GM19397 (cell line): ENCODE measurements around the gene SLFN12L.
A peak's percentile ranks its signal among the peaks of the same experiment; 100 is the strongest.
"Not testable (repeated sequence)": the region's sequence is repeated elsewhere in the genome, so short reads cannot be mapped to it uniquely, and the experiment has no call there.

Experiments
- ATAC-seq: cut with Tn5 transposase; IDR thresholded peaks from one replicate; pipeline ENCODE4 v1.9.1; 2021; ENCODE audit warnings: mild to moderate bottlenecking, moderate library complexity; ENCODE audit not compliant: unreplicated experiment

SLFN12L gene

DNA sequence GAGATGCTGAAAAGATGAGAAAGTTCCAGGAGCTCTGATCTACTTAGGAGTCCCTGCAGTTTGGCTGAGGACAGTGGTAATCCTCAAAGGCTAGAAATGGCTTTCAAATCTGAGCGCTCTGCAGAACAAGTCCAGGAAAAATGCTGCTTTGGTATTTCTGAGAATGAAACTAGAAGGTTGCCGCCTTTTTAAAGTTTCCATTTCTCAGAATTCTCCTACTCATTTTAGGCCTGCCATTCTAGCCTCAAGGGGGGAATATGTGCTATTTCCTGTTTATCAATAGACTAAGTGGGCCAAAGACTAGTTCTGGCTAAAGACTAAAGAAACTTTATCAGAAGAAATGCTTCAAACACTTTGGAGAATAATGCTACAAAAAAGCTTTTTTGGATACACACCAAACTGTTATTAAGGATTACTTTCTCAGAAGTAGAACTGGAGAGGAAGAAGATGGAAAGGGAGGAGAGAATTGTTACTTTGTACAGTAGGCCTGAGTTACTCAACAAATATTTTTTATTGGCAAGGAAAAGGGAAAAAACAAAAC lies at the start of gene SLFN12L:
Gene SLFN12L (minus strand): TSS at position 78 of the 541 bp plus-strand sequence. CDS start 15,314 bp downstream, outside the sequence.
- ATAC-seq: no peak

DNA sequence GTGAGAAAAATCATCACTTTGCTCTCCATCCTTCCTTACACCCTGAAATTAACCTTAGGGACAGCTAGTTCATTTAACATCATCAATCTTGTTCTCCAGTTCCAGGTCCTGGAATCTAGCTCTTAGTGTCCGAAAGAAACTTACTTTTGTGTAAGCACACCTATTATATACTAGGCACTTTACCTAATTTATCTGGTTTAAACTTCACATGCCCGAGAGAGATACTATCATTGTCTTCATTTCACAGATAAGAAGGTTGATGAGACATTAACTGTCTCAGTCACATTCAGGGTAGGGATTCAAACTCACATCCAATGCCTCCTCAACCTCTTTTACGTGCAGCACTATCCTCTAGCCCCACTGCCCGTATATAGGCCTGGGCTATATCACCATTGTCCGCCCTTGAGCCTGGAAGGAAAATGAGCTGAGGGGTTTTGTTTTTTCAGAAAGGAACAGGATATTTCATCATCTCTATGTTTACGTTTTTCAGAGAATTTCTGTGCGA lies 49.1 kb upstream of the SLFN12L start:
- ATAC-seq: no peak

DNA sequence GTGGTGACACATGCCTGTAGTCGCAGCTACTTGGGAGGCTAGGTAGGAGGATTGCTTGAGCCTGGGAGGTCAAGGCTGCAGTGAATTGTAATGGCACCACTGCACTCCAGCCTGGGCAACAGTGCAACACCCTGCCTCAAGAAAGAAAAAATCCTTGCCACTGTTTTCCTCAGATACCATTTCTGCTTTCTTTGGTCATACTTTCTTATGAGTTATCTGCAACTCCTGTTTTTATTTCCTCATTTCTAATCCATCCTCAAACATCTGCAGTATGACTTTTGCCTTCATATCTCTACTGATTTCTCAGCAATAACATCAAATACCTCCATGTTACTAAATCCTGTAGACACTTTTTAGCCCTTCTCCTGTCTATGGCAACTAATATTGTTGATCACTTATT lies 46.6 kb upstream of the SLFN12L start:
- no peak for ATAC-seq

DNA sequence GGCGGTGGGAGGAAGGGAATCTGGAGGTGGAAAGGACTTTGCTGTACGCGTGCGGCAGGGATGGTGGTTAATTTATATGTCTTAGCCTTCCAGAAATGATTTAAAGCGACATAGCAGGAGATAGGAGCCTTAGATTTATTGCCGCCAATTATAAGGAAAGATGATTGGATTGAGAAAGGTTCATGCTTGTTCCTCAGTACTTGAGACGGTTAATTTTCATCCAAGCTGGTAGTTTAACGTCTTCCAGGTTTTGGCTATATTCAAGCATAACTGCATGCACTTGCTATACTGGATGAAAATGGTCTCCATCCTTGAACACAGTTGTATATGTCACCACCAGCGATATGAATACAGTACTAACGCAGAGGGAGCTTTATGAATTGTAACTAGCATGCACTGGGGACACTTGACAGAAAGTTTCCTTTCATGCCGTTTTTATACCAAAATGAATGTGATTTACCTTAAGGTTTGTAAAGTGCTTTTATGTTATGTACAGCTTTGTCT lies 41.5 kb upstream of the SLFN12L start:
- no peak for ATAC-seq

DNA sequence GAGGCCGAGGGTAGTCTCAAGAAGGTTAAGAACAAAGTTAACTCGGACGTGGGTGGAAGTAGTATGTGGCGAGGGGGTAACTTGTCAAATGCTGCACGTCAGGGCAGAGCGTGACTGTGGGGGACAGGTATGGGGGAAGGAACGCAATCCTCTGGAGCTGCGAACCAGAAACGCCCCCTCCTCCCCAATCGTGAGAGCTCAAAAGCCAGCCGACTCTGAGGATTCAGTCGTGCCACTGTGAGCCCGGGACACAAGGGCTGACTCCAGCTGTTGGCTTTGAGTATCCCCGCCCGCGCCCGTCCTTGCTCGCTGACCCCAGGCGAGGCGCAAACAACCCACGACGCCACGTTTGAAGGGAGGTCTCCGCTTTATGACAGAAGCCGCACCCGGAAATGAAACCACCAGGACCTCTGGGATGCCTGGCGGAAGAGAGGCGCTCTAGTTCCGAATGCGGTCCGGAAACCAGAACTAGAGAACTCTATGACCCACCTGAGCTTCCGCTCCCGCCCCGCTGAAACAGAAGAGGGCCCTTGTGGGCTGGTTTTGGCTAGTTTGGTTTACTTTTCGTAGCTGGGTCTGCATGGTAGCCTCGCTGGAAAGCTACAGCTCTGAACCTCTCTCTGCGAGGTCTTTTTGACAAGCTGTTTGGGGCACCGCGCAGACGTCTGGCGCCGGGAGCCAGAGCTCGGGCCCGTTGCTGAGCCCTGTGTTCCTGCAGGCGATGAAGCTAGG lies 40.9 kb upstream of the SLFN12L start, which contains the start of gene PEX12:
Gene PEX12 (minus strand): TSS at position 375 of the 732 bp plus-strand sequence. CDS start 550 bp downstream, outside the sequence.
- peak; percentile 94 for ATAC-seq

DNA sequence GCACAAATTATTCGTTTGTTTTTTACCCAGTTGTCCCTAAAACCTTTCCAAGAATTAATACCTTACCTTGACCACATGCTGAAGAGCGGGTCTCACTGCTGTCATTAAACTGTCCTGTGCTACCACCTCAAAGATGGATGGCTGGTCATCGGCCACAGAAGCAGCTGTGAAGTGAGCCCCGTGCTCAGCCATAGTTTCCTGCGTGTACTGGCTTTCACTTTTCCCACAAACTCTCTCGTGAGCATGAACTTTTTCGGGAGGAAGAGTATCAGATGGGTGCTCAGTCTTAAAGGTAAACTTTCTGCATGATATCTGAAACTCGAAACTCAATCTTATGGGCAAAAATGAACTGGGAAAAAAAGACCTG lies 40.3 kb upstream of the SLFN12L start:
- ATAC-seq: no peak

DNA sequence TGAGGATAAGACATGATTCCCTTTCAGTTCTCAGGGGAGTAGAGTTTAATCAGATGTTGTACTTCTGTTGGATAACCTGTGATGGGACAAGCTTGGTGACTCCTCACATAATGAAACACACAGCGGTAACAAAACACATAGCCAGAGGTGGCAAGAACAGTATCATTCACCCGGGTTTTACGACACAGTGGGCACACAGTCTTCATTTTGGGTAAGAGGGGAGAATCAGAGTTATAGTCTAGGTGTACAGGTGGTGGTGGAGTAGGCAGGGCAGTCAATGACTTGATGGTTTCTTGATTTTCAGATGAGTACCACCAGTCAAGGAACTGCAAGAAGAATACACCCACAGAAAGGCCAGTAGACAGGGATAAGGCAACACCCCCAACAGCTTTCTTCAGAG lies 38.3 kb upstream of the SLFN12L start:
- no peak for ATAC-seq

DNA sequence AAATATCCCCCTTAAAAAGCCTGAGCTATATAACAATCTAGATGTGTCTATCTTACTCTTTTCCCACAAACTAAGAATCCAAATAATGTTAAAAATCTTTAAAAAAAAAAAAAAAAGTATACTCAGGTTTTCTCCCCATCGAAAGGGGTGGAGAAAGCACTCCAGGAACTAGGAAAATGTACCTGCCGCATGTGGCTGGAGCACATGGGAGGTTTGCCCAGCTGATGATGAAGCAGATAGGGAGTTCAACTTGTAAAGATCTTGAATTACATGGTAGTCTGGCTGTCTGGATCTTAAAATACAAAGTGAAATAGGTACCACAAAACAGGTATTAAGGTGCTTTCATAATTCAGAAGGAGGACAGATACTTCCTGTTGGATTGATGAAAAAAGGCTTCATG lies 31.9 kb upstream of the SLFN12L start:
- ATAC-seq: no peak

DNA sequence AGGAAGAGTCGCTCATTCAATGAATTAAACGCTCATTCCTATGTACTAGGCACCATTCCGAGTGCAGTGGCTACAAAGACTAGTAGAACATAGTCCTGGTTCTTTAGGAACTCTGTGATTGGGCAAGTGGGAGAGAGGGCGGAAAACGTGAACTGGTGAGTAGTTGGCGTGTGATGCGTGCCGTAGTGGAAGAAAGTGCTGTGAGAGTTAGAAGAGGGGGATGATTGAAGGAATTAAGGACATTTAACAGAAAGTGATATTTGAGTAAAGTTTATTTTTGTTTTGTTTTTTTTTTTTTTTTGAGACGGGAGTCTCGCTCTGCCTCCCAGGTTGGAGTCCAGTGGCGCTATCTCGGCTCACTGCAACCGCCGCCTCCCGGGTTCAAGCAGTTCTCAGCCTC lies 31.1 kb upstream of the SLFN12L start:
- ATAC-seq: no peak

DNA sequence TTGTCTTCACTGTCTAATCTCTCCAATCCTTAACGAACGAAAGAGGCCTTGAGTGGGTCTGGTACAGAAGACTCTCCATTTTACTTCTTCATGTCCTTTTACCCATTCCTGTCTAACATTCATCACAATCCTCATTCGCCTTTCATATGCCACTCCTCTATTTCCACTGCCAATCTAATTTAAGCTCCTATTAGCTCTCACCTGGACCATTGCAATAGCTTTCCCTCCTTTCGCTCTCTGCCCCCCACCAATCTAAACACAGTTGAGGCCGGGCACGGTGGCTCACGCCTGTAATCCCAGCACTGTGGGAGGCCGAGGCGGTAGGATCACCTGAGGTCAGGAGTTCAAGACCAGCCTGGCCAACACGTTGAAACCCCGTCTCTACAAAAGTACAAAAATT lies 29.5 kb upstream of the SLFN12L start:
- no peak for ATAC-seq

DNA sequence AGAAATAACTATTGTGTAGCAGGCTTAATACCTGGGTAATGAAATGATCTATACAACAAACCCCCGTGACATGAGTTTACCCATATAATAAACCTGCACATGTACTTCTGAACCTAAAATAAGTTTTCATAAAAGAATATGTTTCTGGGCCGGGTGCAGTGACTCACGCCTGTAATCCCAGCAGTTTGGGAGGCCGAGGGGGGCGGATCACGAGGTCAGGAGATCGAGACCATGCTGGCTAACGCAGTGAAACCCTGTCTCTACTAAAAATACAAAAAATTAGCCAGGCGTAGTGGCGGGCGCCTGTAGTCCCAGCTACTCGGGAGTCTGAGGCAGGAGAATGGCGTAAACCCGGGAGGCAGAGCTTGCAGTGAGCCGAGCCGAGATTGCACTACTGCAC lies 25.7 kb upstream of the SLFN12L start:
- not testable (repeated sequence) for ATAC-seq

DNA sequence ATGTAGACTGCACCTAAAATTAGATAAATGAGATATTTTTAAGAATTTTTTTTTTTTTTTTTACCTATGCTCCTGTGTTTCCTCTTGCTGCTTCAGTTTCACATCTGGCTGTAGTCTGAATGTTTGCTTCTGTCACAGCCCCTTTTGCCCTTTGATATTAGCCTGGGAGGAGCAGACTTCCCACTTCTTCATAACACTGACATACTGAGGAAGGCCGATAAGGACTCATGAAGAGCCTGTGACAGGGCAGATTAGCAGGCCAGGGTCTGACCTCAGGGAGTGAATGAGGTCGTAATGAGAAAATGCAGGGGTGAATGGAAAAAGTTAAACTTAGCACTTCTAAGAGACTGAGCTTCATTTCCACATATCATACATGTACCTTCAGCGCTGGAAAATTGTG lies 23.2 kb upstream of the SLFN12L start, which contains the start of gene SLFN14:
Gene SLFN14 (minus strand): TSS at position 117 of the 400 bp plus-strand sequence. CDS start 2,757 bp downstream, outside the sequence.
- ATAC-seq: no peak

DNA sequence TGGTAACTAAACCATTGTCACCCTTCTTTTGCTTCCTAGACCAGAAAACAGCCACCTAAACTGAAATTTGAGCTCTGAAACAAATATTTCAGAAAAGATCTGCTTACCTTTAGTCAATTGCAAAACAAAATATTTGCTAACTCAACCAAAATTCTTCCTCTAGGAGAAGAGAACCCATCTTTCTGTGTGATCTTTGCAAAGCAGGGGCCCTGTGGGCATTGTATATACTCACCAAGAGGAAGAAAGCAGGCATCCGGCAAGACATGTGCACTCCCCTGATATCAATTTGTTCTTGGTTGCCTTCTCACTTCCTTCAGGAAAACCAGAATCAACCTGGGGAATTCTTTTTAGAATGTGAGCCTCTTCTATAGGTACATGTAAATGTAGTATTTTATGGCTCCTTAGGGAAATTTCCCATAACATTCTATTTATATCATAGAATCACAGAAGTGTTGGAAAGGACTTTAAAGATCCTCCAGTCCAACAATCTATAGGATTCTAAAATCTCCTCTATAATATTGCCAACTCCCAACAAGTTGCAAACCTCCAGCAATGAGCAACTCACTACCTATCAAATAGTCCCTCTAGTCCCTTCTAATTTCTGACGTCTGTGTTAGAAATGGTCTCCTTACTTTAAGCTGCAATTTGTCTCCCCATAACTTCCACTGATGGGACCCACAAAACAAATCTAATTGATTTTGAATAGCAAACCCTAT lies 22.2 kb upstream of the SLFN12L start:
- ATAC-seq: no peak

DNA sequence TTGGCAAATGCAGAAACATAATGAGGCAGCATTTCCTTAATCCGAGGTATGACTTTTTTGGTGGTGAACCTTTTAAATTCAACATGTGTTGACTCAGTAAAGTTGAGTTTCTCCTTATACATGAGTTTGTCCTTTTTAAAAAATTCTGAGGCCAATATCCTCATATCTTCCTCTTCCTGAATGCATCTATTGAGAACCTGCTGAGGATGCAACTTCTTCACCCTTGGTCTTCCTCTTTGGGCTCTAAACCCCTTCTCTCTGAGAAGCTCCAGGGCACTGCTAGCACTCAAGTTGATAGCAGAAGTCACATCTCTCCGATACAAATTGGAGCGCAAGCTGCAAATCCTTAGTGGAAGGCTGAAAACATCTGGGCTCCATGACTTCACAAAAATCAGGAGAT lies 19.9 kb upstream of the SLFN12L start:
- no peak for ATAC-seq

DNA sequence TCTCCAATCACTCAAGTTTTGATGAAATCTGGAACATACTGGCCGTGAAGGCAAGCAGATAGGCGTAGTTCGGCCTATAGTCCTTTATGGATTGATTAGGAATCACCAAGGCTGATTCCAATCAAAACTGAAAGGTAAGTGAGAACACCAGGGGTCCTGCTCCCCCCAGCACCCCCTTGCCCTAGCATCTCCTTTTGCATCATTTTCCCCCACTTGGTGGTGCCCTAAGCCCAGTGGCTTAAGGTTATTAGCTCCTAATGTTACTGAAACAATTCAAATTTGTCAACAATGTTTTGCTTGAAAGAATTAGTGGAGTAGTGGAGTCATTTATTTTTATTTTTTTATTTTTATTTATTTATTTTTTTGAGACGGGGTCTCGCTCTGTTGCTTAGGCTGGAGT lies 18.2 kb upstream of the SLFN12L start:
- ATAC-seq: no peak

DNA sequence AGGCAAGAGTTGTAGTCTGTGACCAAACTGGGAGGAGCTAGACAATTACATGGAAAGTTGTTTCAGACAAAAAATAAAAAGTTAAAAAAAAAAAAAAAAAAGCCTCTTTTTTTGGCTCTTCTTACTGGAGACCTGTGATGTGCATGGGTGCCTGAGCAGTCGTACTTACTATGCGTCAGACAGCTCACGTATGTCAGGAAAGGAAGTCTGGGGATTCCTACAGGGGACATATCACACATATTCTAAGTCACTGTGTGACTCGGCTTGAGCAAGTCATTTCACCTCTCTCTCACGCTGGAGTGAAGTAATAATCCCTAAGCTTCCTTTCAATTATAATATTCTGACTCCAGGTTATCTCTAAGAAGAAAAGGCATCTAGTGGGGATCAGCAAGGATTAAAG lies 17.2 kb upstream of the SLFN12L start:
- ATAC-seq: no peak

DNA sequence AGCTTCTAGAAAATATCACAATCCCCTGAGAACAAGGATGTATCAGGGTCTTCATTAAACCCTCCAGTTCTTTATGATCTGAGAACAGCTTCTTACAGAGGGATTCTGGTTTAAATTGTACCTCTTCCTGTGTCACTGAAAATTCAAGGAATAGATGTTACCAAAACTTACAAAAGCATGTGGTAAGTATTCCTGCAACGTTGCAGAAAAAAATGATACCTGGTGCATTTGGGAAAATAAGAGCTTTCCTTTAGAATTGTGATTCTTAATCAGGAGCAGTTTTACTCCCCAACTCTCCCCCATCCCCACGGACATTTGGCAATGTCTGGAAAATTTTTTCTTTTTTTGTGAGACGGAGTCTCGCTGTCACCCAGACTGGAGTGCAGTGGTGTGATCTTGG lies 15.8 kb upstream of the SLFN12L start:
- ATAC-seq: no peak

DNA sequence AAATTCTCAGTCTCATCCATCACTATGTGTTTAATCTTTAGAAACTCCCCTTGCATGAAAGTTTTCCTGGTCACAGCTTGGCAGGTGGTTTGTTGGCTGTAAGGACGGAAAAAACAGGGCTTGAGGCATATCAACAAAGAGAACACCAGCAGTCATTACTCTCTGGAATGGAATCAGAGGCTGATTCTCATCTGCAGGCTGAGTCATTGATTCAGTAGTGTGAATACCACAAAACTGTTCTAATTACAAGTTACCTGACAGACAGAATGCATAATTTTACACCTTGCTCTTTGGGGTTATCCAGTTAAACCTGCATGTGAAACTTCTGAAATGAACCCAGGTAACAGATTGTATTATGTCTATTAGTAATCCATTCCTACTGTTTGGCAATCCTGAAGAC lies 11.5 kb upstream of the SLFN12L start:
- no peak for ATAC-seq

DNA sequence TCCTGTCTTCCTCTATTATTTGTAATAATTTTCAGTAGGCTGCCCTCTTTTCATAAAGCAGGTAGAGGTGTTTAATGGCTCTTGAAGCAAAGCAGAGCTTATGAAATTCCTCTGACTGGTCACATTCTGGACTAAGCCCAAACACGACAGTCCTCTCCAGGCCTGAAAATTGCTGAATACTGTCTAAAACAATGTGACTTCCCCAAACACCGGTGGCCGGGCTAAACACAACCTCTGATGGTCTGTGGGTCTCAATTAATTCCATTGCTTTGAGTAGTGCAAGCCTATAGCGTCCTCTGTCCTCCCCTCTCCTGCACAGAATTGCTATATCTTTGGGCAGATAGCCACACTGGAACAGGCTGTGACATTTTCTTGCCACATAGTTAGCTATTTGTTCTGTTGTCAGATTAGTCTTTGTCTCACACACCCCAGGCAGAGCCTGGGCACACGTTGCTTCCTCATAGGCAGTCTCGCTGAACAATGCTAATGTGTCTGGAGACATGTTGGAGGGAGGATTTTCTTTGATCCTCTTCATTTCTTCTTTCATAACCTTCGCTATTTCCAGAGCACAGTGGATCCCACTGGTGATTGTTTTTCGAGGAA lies 10.8 kb upstream of the SLFN12L start:
- no peak for ATAC-seq

DNA sequence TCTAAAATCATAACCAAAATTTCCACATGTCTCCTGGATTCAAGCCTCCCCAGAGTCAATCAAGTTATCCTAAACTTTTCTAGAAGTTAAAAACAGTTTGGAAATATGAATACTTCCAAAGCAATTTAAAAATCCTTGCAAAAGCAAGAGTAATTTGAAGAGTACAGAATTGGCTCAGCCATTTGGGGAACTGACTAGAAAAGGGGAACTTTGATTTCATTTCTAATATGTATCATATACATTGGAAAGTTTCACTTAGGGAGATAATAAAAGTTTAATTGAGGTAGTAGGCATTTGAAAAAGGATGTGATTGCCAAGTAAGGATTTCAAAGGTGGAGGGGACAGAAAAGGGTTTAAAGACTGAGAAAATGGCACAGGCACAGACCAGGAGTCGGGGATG lies 9.0 kb upstream of the SLFN12L start:
- ATAC-seq: no peak

DNA sequence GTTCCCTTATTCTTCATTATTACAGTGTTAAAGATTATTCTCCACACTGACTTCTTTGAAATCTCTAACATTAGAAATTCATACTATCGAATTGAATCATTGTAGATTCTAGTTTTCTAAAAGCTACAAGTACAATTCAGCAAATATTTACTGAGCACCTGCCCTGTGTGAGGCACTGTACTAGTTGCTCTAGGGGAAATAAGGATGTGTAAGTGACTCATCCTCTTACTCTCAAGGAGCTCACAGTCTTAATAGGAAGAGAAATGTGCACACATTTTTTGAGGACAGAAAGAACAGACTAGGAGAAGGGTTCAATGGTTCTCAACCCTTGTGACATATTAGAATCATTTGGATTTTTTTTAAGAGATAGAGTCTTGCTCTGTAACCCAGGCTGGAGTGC lies 7.7 kb upstream of the SLFN12L start:
- no peak for ATAC-seq
